HG03280 (cell line): Measurements from ENCODE around the gene RINT1.
"Not testable (repeated sequence)": the region's sequence is repeated elsewhere in the genome, so short reads cannot be mapped to it uniquely, and the experiment has no call there.

Experiments
- ATAC-seq: cut with Tn5 transposase; IDR thresholded peaks from one replicate; pipeline ENCODE4 v1.9.1; 2021; ENCODE audit warnings: mild to moderate bottlenecking, moderate library complexity; ENCODE audit not compliant: unreplicated experiment

Gene RINT1

DNA sequence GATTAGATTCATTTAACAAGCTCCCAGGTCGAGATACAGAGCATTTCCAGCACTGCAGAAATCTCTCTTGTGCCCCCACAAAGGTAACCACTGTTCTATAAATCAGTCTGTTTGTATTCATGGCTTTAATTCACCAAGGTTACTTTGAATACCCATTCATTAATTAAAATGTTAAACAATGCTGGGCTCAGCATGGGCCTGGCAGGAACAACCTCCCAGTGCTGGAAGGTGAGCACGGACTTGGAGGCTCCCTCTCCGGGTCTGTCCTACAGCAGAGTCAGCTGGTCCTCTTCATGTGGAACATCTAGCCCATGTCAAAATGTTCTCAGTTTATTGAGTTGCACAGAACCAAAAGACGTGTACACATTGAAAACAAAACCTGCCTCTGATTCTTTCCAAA, 64.9 kb downstream of the RINT1 start:
- ATAC-seq, result no peak

- ATAC-seq, result not testable (repeated sequence)
Observed at GRCh38 chr7:105599080-105599479, 67.1 kb downstream of the RINT1 start.

GRCh38 chr7:105599551-105599950, 67.5 kb downstream of the RINT1 start:
- no peak for ATAC-seq

GRCh38 chr7:105600720-105601550, 68.9 kb downstream of the RINT1 start:
- ATAC-seq, result no peak

DNA sequence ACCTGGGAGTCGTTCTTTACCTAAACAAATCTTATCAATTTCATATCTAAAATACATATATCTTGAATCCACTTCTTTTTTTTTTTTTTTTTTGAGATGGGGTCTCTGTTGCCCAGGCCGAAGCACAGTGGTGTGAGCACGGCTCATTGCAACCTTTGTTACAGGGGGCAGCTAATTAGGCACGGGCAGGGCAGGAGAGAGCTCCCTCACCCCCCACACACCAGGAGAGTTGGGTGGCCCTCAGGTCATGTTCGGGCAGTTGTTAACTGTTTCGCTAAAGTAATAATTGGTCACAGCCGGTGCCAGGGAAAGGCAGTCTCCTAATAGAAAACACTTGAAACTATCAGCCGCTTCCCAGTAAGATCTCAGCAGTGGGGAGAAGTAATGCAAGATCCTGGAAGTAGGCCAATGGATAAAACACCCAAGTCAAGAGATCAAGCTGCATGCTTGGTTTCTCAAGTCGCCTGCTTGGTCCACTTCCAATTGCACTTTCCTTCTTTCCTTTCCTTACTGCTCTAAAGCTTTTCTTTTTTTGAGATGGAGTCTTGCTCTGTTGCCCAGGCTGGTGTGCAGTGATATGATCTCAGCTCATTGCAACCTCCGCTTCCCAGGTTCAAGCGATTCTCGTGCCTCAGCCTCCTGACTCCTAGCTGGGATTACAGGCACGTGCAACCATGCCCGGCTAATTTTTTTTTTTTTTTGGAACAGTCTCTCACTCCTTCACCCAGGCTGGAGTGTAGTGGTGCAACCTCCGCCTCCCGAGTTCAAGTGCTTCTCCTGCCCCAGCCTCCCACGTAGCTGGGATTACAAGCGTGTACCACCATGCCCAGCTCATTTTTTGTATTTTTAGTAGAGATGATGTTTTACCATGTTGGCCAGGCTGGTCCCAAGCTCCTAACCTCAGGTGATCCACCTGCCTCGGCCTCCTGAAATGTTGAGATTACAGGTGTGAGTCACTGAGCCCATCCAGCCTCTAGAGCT, 70.6 kb downstream of the RINT1 start:
- no peak for ATAC-seq

- no peak for ATAC-seq
Observed at GRCh38 chr7:105610165-105610930, 78.3 kb downstream of the RINT1 start.

- ATAC-seq, result no peak
Observed at GRCh38 chr7:105611856-105612775, 80.1 kb downstream of the RINT1 start.

- no peak for ATAC-seq
Observed at GRCh38 chr7:105612806-105613205, 80.8 kb downstream of the RINT1 start.

DNA sequence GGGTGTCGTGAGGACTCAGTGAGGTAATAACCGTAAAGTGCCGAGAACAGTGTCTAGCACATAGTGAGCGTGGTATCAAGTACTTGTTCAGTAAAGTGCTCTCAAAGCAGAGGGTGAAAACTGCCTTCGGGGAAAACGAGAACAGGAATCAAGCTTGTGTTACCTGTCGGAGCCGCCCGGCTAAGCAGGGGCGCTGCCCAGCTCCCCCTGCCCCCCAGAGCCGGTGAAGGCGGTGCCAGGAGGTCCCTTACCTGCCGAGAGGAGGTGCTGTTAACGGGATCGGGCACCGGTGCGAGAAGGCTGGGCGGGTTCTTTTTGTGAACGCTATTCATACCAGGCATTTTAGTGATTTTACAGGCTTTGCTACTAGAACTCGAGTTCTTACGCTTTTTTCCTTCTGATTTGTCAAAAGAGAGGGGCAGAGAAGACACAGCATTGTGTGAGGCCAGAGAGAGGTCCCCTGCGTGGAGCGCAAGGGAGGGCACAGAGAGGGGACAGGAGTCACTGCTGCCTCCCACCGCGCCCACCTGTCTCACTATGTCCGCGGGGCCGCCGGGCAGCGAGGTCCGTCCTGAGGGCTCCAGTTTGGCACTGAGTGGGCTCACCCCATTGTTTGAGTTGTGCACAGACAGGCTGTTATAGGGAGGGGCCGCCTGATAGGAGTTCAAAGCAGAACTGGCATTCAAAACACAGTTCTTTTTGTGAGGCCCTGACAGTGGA, 81.8 kb downstream of the RINT1 start:
- ATAC-seq, result no peak

- no peak for ATAC-seq
Observed at GRCh38 chr7:105614341-105614840, 82.4 kb downstream of the RINT1 start.
